Astrocyte of the cerebellum (primary cell): ENCODE data around the gene TMEM62.
"Not testable (repeated sequence)": the region's sequence is repeated elsewhere in the genome, so short reads cannot be mapped to it uniquely, and the experiment has no call there.

Experiments used
- DNase-seq: peaks from one replicate; pipeline ENCODE4 v3.0.0-alpha.2; 2011; ENCODE audit warnings: low read depth
- H3K4me3 ChIP-seq: 2 replicates; pipeline ENCODE4 v1.5.1; 2011; ENCODE audit warnings: mild to moderate bottlenecking, low read depth, low read length, moderate library complexity
- in situ Hi-C: cut with HindIII; loops from 2 replicates; pipeline ENCODE4 v1.10.0; 2017; ENCODE audit warnings: low sequenced_read_pairs
- TF ChIP-seq, protein P1 (sequence below): IDR thresholded peaks from 2 replicates; pipeline ENCODE4 v1.5.1; 2012; ENCODE audit warnings: low read length, low read depth, moderate library complexity, mild to moderate bottlenecking; ENCODE audit errors: missing control alignments

Gene TMEM62

DNA sequence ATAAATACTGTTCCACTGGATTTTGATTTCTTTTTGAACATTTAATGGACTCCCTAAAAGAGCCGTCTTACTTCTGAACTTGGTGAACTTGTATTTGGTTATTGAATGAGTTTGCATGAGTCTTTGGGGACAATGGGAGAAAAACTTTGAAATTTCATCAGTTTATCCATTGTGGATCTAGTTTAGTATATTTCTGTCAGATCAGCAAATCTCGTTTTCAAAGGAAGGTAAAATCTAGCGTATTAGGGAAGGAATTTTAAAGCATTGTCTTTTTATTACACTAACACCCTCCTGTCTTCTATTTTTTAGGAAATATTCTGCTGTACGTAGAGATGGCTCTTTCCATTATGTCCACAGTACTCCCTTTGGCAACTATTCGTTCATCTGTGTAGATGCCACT is 12.8 kb downstream of the TMEM62 start:
- DNase-seq = no peak
- no peak overlapping the region for H3K4me3 ChIP-seq
- TF ChIP-seq, protein P1, sequence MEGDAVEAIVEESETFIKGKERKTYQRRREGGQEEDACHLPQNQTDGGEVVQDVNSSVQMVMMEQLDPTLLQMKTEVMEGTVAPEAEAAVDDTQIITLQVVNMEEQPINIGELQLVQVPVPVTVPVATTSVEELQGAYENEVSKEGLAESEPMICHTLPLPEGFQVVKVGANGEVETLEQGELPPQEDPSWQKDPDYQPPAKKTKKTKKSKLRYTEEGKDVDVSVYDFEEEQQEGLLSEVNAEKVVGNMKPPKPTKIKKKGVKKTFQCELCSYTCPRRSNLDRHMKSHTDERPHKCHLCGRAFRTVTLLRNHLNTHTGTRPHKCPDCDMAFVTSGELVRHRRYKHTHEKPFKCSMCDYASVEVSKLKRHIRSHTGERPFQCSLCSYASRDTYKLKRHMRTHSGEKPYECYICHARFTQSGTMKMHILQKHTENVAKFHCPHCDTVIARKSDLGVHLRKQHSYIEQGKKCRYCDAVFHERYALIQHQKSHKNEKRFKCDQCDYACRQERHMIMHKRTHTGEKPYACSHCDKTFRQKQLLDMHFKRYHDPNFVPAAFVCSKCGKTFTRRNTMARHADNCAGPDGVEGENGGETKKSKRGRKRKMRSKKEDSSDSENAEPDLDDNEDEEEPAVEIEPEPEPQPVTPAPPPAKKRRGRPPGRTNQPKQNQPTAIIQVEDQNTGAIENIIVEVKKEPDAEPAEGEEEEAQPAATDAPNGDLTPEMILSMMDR = no peak
- in situ Hi-C loops = no loop called here

DNA sequence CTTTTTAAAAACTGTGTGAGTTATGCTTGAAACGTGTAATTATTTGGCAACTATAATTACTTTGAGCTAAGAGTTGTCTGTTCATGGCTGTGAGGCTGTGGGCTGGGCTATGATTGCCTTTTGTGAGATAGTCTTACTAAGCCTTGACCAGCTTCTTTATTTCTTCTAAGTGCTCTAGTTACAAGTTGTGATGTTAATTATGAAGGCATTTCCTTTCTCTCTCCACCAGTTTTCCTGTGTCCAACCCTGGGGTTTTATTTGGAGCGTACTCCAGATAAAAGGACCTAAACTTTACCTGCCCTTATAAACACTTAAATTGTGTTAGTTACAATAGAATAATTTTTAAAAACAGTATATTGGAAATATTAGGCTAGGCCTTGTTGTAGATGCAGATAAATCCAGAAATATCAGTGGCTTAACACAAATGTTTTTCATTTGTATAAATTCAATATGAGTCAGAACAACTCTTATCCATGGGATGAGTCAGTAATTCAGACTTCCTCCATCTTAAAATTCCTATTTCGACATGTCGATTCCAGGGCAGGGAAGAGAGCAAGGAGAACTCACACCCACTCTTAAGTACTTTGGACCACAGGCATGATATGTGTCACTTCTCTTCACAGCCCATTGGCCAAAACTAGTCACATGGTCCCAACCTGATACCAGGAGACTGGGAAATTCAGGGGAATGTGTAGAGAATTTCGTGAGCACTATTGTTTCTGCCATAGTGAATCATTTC is 17.0 kb downstream of the TMEM62 start:
- DNase-seq = no peak
- no peak overlapping the region for H3K4me3 ChIP-seq
- in situ Hi-C loops = no loop called here
- TF ChIP-seq, protein P1 = no peak

DNA sequence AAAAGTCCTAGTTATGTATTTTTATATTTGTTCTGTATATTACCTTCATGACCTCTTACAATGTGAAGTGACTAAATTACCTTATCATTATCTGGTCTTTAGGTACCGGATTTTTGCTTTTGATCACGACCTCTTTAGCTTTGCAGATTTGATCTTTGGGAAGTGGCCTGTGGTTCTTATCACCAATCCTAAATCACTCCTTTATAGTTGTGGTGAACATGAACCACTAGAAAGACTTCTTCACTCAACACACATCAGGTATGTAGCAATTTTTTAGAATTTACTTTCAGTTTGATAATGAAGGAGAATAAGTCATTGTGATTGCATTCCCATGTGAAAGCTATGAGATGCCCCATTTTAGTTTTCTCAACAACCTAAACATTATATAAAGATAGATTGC is 18.3 kb downstream of the TMEM62 start:
- no peak for DNase-seq
- in situ Hi-C loops = no loop called here
- TF ChIP-seq, protein P1 = no peak
- no peak overlapping the region for H3K4me3 ChIP-seq

DNA sequence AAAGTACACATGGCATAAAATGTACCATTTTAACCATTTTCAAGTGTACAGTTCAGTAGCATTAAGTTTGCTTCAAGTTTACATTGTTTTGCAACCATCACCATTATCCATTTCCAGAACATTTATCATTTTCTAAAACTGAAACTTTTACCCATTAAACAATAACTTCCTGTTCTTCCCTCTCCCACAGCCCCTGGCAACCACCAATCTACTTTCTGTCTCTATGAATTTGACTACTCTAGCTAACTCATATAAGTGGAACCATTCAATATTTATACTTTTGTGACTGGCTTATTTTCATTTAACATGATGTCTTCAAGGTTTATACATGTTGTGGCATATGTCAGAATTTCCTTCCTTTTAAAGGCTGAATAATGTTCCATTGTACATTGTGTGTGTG is 19.9 kb downstream of the TMEM62 start:
- in situ Hi-C loops = no loop called here
- H3K4me3 ChIP-seq = no peak overlapping the region
- TF ChIP-seq, protein P1 = no peak
- no peak for DNase-seq

DNA sequence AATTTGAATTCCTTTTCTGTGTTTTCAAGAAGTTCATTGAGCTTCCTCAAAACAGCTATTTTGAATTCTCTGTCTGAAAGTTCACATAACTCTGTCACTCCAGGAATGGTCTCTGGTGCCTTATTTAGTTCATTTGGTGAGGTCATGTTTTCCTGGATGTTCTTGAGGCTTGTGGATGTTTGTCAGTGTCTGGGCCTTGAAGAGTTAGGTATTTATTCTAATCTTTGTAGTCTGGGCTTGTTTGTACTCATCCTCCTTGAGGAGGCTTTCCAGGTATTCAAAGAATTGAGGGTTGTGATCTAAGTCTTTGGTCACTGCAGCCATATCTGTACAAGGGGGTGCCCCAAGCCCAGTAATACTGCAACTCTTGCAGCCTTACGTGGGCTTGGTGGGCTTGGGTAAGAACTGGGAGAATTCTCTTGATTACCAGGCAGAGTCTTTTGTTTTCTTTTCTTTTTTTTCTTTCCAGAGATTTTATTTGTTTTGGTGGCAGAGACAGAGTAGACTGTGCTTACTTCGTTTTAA is 32.5 kb downstream of the TMEM62 start:
- DNase-seq = no peak
- in situ Hi-C loops = no loop called here
- TF ChIP-seq, protein P1 = no peak
- no peak overlapping the region for H3K4me3 ChIP-seq

DNA sequence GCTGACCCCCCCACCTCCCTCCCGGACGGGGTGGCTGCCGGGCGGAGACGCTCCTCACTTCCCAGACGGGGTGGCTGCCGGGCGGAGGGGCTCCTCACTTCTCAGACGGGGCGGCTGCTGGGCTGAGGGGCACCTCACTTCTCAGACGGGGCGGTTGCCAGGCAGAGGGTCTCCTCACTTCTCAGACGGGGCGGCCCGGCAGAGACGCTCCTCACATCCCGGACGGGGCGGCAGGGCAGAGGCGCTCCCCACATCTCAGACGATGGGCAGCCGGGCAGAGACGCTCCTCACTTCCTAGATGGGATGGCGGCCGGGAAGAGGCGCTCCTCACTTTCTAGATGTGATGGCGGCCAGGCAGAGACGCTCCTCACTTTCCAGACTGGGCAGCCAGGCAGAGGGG is 33.9 kb downstream of the TMEM62 start:
- in situ Hi-C loops, DNase-seq, H3K4me3 ChIP-seq: not testable (repeated sequence)

DNA sequence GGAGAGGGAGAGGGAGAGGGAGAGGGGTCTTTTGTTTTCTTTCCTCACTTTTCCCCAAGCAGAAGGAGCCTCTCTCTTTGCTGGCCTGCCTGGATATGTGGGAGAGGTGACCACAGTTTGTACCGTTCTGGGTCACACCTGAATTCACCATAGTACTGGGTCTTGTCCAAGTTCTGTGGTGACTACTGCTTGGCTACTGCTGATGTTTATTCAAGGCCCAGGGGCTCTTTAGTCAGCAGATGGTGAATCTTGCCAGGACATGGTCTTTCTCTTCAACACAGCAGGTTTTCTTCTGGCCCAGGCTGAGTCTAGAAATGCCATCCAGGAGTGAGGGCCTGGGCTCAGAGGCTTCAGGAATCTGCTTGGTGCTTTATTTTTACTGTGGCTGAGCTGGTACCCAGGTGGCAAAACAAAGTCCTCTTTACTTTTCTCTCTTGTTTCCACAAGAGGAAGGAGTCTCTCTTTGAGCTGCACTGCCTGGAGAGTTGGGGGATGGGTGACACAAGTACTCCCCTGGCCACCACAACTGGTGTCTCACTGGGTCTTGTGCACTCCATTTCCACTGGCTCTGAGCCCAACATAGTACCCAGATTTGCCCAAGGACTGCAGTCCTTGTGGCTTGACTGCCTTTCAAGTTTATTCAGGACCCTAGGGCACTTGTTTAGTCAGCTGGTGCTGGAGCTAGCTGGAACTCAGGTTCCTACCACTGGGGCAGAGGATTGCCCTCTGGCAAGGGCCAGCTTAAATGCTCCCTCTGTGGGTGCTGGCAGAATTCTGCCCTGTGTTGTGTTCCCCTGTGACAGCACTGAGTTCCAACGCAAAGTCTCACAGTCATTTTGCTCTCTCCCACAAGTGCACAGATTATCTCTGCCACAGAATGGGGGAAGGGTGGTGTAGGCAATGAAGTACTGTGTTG is 35.1 kb downstream of the TMEM62 start:
- in situ Hi-C loops = no loop called here
- peak; percentile 90 for DNase-seq
- TF ChIP-seq, protein P1 = no peak
- H3K4me3 ChIP-seq = no peak overlapping the region
